ENCODE results near the gene TFDP1. TPM values are rescaled to one million over a fixed set of nuclear protein-coding genes. Genes with fewer than 3 reads are reported as not detected.

Gene TFDP1
- total and polyA plus RNA-seq, 2 donors (not counting 1 experiment from before 2014, with no cell fraction given) = 44.8 to 115 TPM

GRCh38 chr13:113659337-113659736, 74.8 kb downstream of the TFDP1 start:
- no peaks in the 10 kb centered on the region for H3K4me1 ChIP-seq (ENCODE audit: control insufficient read depth, extremely low read depth, insufficient read depth, low read length)
- no peaks in the 10 kb centered on the region for H3K27me3 ChIP-seq (ENCODE audit: control insufficient read depth, insufficient read depth, low read length)
- no peak for DNase-seq (ENCODE audit: low read depth in 2 of 2)
- no peaks in the 10 kb centered on the region for H3K9me3 ChIP-seq (ENCODE audit: control insufficient read depth, insufficient read depth, low read depth, low read length)
- H3K4me3 ChIP-seq (replicated peaks in 1 of 4; ENCODE audit: control extremely low read depth in 1 of 4, insufficient read depth in 1 of 4, low read depth in 3 of 4, low read length in 4 of 4) = no peak overlapping the region
- H3K36me3 ChIP-seq (ENCODE audit: control insufficient read depth, insufficient read depth, low read length) = no peaks in the 10 kb centered on the region
- no peak overlapping the region for H2AFZ ChIP-seq (ENCODE audit: low read length)
- H4K20me1 ChIP-seq (ENCODE audit: control insufficient read depth, extremely low read depth, insufficient read depth, low read length) = no peaks in the 10 kb centered on the region
- no peak overlapping the region for H3K4me2 ChIP-seq (ENCODE audit: extremely low read depth, insufficient read depth, low read length)
- H3K9ac ChIP-seq (ENCODE audit: insufficient read depth, low read length) = no peak overlapping the region
- no peaks in the 10 kb centered on the region for H3K79me2 ChIP-seq (ENCODE audit: control insufficient read depth, insufficient read depth, low read length)
- H3K27ac ChIP-seq (ENCODE audit: insufficient read depth, low read length) = no peak overlapping the region
- TF ChIP-seq EZH2 (IDR thresholded peaks at IDR 0.05; ENCODE audit: low read length, missing control alignments) (no peak), CTCF (conservative IDR thresholded peaks at IDR 0.05 in 1 of 2, IDR thresholded peaks at IDR 0.05 in 1 of 2; ENCODE audit: low read depth in 1 of 2, low read length in 2 of 2) (no peak)

GRCh38 chr13:113660066-113660465, 75.5 kb downstream of the TFDP1 start:
- Histone ChIP-seq H3K4me1 (ENCODE audit: control insufficient read depth, extremely low read depth, insufficient read depth, low read length) (no peaks in the 10 kb centered on the region), H3K4me3 (replicated peaks in 1 of 4; ENCODE audit: control extremely low read depth in 1 of 4, insufficient read depth in 1 of 4, low read depth in 3 of 4, low read length in 4 of 4) (no peak overlapping the region), H3K9ac (ENCODE audit: insufficient read depth, low read length) (no peak overlapping the region), H4K20me1 (ENCODE audit: control insufficient read depth, extremely low read depth, insufficient read depth, low read length) (no peaks in the 10 kb centered on the region), H3K27me3 (ENCODE audit: control insufficient read depth, insufficient read depth, low read length) (no peaks in the 10 kb centered on the region), H3K27ac (ENCODE audit: insufficient read depth, low read length) (no peak overlapping the region), H2AFZ (ENCODE audit: low read length) (no peak overlapping the region), H3K4me2 (ENCODE audit: extremely low read depth, insufficient read depth, low read length) (no peak overlapping the region), H3K9me3 (ENCODE audit: control insufficient read depth, insufficient read depth, low read depth, low read length) (no peaks in the 10 kb centered on the region), H3K36me3 (ENCODE audit: control insufficient read depth, insufficient read depth, low read length) (no peaks in the 10 kb centered on the region), H3K79me2 (ENCODE audit: control insufficient read depth, insufficient read depth, low read length) (no peaks in the 10 kb centered on the region)
- no peak for DNase-seq (ENCODE audit: low read depth in 2 of 2)
- no peak for TF ChIP-seq CTCF (conservative IDR thresholded peaks at IDR 0.05 in 1 of 2, IDR thresholded peaks at IDR 0.05 in 1 of 2; ENCODE audit: low read depth in 1 of 2, low read length in 2 of 2)
- no peak for TF ChIP-seq EZH2 (IDR thresholded peaks at IDR 0.05; ENCODE audit: low read length, missing control alignments)

- Histone ChIP-seq H3K79me2 (ENCODE audit: control insufficient read depth, insufficient read depth, low read length) (no peaks in the 10 kb centered on the region), H3K4me2 (ENCODE audit: extremely low read depth, insufficient read depth, low read length) (no peak overlapping the region), H2AFZ (ENCODE audit: low read length) (no peak overlapping the region), H4K20me1 (ENCODE audit: control insufficient read depth, extremely low read depth, insufficient read depth, low read length) (no peaks in the 10 kb centered on the region), H3K4me3 (replicated peaks in 1 of 4; ENCODE audit: control extremely low read depth in 1 of 4, insufficient read depth in 1 of 4, low read depth in 3 of 4, low read length in 4 of 4) (no peak overlapping the region), H3K4me1 (ENCODE audit: control insufficient read depth, extremely low read depth, insufficient read depth, low read length) (no peaks in the 10 kb centered on the region), H3K27me3 (ENCODE audit: control insufficient read depth, insufficient read depth, low read length) (no peaks in the 10 kb centered on the region), H3K27ac (ENCODE audit: insufficient read depth, low read length) (no peak overlapping the region), H3K9ac (ENCODE audit: insufficient read depth, low read length) (no peak overlapping the region), H3K36me3 (ENCODE audit: control insufficient read depth, insufficient read depth, low read length) (no peaks in the 10 kb centered on the region), H3K9me3 (ENCODE audit: control insufficient read depth, insufficient read depth, low read depth, low read length) (no peaks in the 10 kb centered on the region)
- TF ChIP-seq EZH2 (IDR thresholded peaks at IDR 0.05; ENCODE audit: low read length, missing control alignments) (no peak), CTCF (conservative IDR thresholded peaks at IDR 0.05 in 1 of 2, IDR thresholded peaks at IDR 0.05 in 1 of 2; ENCODE audit: low read depth in 1 of 2, low read length in 2 of 2) (no peak)
- DNase-seq (ENCODE audit: low read depth in 2 of 2) = no peak
Observed at GRCh38 chr13:113661509-113661908, 77.0 kb downstream of the TFDP1 start.

All from fibroblast of lung (primary cell).